DOHH2 (cell line): ENCODE measurements around the gene ICAM5.
A peak's percentile ranks its signal among the peaks of the same experiment; 100 is the strongest.
"Not testable (repeated sequence)": the region's sequence is repeated elsewhere in the genome, so short reads cannot be mapped to it uniquely, and the experiment has no call there.

Experiments used
- H3F3A ChIP-seq: fragments of 200-600 bp; sonication (generic), shearing (Covaris generic); 2 replicates; pipeline ENCODE4 v1.6.0; 2016; ENCODE audit warnings: antibody characterized with exemption, mild to moderate bottlenecking; ENCODE audit not compliant: control insufficient read depth, insufficient read depth
- H3K27ac ChIP-seq: fragments of 200-600 bp; sonication (generic); 2 replicates; pipeline ENCODE4 v1.5.1; 2014; ENCODE audit warnings: low read depth, mild to moderate bottlenecking, low read length, moderate library complexity
- H3K27me3 ChIP-seq: fragments of 200-600 bp; sonication (generic); 2 replicates; pipeline ENCODE4 v1.6.1; 2014; ENCODE audit warnings: mild to moderate bottlenecking, low read length, mixed read lengths; ENCODE audit not compliant: control insufficient read depth
- H3K36me3 ChIP-seq: fragments of 200-600 bp; sonication (generic); 2 replicates; pipeline ENCODE4 v1.6.1; 2014; ENCODE audit warnings: mild to moderate bottlenecking, low read length, moderate library complexity, mixed read lengths; ENCODE audit not compliant: control insufficient read depth
- H3K4me1 ChIP-seq: fragments of 200-600 bp; sonication (generic); 2 replicates; pipeline ENCODE4 v1.6.1; 2014; ENCODE audit warnings: mild to moderate bottlenecking, low read length, mixed read lengths; ENCODE audit not compliant: control insufficient read depth
- H3K4me2 ChIP-seq: fragments of 200-600 bp; sonication (generic); 2 replicates; pipeline ENCODE4 v1.6.0; 2014; ENCODE audit warnings: mild to moderate bottlenecking, low read length, moderate library complexity
- H3K4me3 ChIP-seq: fragments of 200-600 bp; sonication (generic); 2 replicates; pipeline ENCODE4 v1.5.1; 2014; ENCODE audit warnings: mild to moderate bottlenecking, low read length, mixed read lengths
- H3K79me2 ChIP-seq: fragments of 200-600 bp; sonication (generic); 2 replicates; pipeline ENCODE4 v1.6.1; 2014; ENCODE audit warnings: mild to moderate bottlenecking, low read length, mixed read lengths; ENCODE audit not compliant: control insufficient read depth
- H3K9me2 ChIP-seq: fragments of 200-600 bp; sonication (generic); replicated peaks from 2 replicates; pipeline ENCODE4 v1.6.1; 2014; ENCODE audit warnings: mild to moderate bottlenecking, low read length, mixed read lengths; ENCODE audit not compliant: control insufficient read depth
- H3K9me3 ChIP-seq: fragments of 200-600 bp; sonication (generic); 2 replicates; pipeline ENCODE4 v1.6.1; 2014; ENCODE audit warnings: antibody characterized with exemption, low read length, mixed read lengths; ENCODE audit not compliant: control insufficient read depth, insufficient read depth
- H4K20me1 ChIP-seq: fragments of 200-600 bp; sonication (generic); 2 replicates; pipeline ENCODE4 v1.6.0; 2014; ENCODE audit warnings: low read depth, mild to moderate bottlenecking, antibody characterized with exemption, low read length, moderate library complexity; ENCODE audit not compliant: control insufficient read depth, insufficient read depth
- CTCF ChIP-seq: fragments of 200-600 bp; sonication (generic); IDR thresholded peaks from one replicate; pipeline ENCODE4 v1.5.1; 2014; ENCODE audit warnings: antibody characterized with exemption, mild to moderate bottlenecking, low read depth, low read length; ENCODE audit not compliant: poor library complexity, severe bottlenecking
- EZH2phosphoT487 ChIP-seq: fragments of 200-600 bp; sonication (generic); IDR thresholded peaks from 2 replicates; pipeline ENCODE4 v1.6.1; 2017; ENCODE audit warnings: borderline replicate concordance, mild to moderate bottlenecking, antibody characterized with exemption, low read length, moderate library complexity, mixed read lengths

The ICAM5 gene

GRCh38 chr19:10289836-10290356 is at the start of gene ICAM5:
ICAM5 (plus strand) TSS chr19:10289952; CDS start chr19:10290044, 92 bp downstream.
- no peaks in the 10 kb centered on the region for H3K9me2 ChIP-seq
- no peak for TF ChIP-seq EZH2phosphoT487
- TF ChIP-seq CTCF, result no peak
- no peaks in the 10 kb centered on the region for H3K79me2 ChIP-seq
- peak within 1 kb of the TSS; percentile 95 for H3K4me2 ChIP-seq
- peak within 1 kb of the TSS; percentile 66 for H3K27ac ChIP-seq
- no peaks in the 10 kb centered on the region for H3K9me3 ChIP-seq
- H4K20me1 ChIP-seq, result no peaks in the 10 kb centered on the region
- H3K27me3 ChIP-seq, result peaks cover 27% of the 10 kb centered on the region
- peak within 1 kb of the TSS; percentile 81 for H3K4me3 ChIP-seq
- H3F3A ChIP-seq, result peaks cover 15% of the 10 kb centered on the region
- H3K4me1 ChIP-seq, result peaks cover 80% of the 10 kb centered on the region
- peaks cover 14% of the 10 kb centered on the region for H3K36me3 ChIP-seq

GRCh38 chr19:10241826-10242449 is 47.8 kb upstream of the ICAM5 start:
- H4K20me1 ChIP-seq, H3K9me3 ChIP-seq, H3K9me2 ChIP-seq, H3K27me3 ChIP-seq: not testable (repeated sequence)
- H3K4me1 ChIP-seq, result peaks cover 97% of the 10 kb centered on the region
- H3K36me3 ChIP-seq, result peaks cover 34% of the 10 kb centered on the region
- peak overlapping the region; percentile 100 for H3K27ac ChIP-seq
- H3K4me2 ChIP-seq, result peak overlapping the region; percentile 79
- H3K4me3 ChIP-seq, result peak overlapping the region; percentile 73
- peaks cover 80% of the 10 kb centered on the region for H3F3A ChIP-seq
- peaks cover 14% of the 10 kb centered on the region for H3K79me2 ChIP-seq

- Histone ChIP-seq H3K9me2 (no peaks in the 10 kb centered on the region), H3K4me3 (peak overlapping the region; percentile 58), H4K20me1 (no peaks in the 10 kb centered on the region), H3K36me3 (peaks cover 27% of the 10 kb centered on the region), H3K79me2 (peaks cover 6% of the 10 kb centered on the region), H3F3A (peaks cover 75% of the 10 kb centered on the region), H3K4me1 (peaks cover 97% of the 10 kb centered on the region), H3K27me3 (no peaks in the 10 kb centered on the region), H3K27ac (peak overlapping the region; percentile 100), H3K9me3 (peaks cover 7% of the 10 kb centered on the region; the same call in 1 of the 2 replicates), H3K4me2 (peak overlapping the region; percentile 79)
- TF ChIP-seq EZH2phosphoT487 (no peak), CTCF (no peak)
Measured at GRCh38 chr19:10243606-10244005, 46.1 kb upstream of the ICAM5 start.

GRCh38 chr19:10245189-10245939 is 44.4 kb upstream of the ICAM5 start:
- Histone ChIP-seq H3K9me3 (peaks cover 7% of the 10 kb centered on the region; the same call in 1 of the 2 replicates), H3K4me1 (peaks cover 99% of the 10 kb centered on the region), H3K27ac (peak overlapping the region; percentile 100), H3K27me3 (no peaks in the 10 kb centered on the region), H3K4me2 (peak overlapping the region; percentile 79), H3K36me3 (peaks cover 24% of the 10 kb centered on the region), H3K79me2 (peaks cover 16% of the 10 kb centered on the region), H4K20me1 (no peaks in the 10 kb centered on the region), H3K4me3 (peak overlapping the region; percentile 46), H3F3A (peaks cover 67% of the 10 kb centered on the region), H3K9me2 (no peaks in the 10 kb centered on the region)
- TF ChIP-seq EZH2phosphoT487, result no peak
- TF ChIP-seq CTCF, result no peak
